Measurements from ENCODE around the gene APH1B.

Gene APH1B

GRCh38 chr15:63250312-63250965, 27.0 kb upstream of the APH1B start:
- no peak for TF ChIP-seq CTCF (IDR thresholded peaks at IDR 0.05; ENCODE audit: control insufficient read depth, extremely low read depth, insufficient read depth)
- H3K4me3 ChIP-seq (ENCODE audit: low read depth, low read length) = no peak overlapping the region
- no peak for DNase-seq (ENCODE audit: low read depth)

GRCh38 chr15:63251701-63252100, 25.7 kb upstream of the APH1B start:
- no peak for DNase-seq (ENCODE audit: low read depth)
- no peak overlapping the region for H3K4me3 ChIP-seq (ENCODE audit: low read depth, low read length)
- TF ChIP-seq CTCF (IDR thresholded peaks at IDR 0.05; ENCODE audit: control insufficient read depth, extremely low read depth, insufficient read depth) = no peak

- TF ChIP-seq CTCF (IDR thresholded peaks at IDR 0.05; ENCODE audit: control insufficient read depth, extremely low read depth, insufficient read depth) = no peak
- DNase-seq (ENCODE audit: low read depth) = no peak
- H3K4me3 ChIP-seq (ENCODE audit: low read depth, low read length) = no peak overlapping the region
Observed at GRCh38 chr15:63252292-63252691, 25.1 kb upstream of the APH1B start.

DNA sequence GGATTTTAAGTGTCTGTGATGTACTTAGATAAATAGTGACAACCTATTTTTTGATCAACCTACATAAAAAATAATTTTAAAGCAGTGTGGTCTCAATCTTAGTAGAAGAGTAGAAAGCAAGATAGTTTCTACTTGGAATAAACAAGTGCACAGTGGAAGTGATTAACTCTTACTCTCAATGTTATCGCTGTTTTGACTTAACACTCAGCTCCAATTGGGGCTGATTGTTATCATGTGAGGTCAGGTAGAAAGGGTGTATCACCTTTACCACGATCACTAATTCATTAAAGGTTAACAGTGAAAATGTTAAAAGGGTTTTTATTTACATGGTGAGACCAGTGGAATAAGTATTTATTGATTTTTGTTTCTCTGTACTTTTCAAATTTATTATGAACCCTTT, 22.4 kb upstream of the APH1B start:
- TF ChIP-seq CTCF (IDR thresholded peaks at IDR 0.05; ENCODE audit: control insufficient read depth, extremely low read depth, insufficient read depth) = no peak
- H3K4me3 ChIP-seq (ENCODE audit: low read depth, low read length) = no peak overlapping the region
- DNase-seq (ENCODE audit: low read depth) = no peak

DNA sequence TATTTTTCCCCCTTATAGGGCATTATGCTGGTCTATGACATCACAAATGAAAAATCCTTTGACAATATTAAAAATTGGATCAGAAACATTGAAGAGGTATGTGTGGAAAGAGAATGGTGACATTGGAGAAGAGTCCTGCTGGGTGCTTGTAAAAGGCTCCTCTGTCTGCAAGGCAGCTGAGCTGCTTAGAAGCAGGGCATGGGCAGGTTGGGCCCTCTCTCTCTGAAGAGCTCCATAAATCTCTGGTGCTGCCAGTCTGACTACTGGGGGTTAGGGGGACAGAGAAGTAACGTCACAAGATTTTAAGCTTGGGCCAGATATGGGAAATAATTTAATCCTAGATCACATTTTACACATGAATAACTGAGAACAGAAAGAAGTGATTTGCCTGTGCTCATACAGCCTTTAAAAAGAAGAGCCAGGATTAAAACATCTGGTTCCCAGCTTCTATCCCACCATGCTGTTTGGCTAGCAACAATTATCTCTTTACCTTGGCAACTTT, 21.9 kb upstream of the APH1B start:
- TF ChIP-seq CTCF (IDR thresholded peaks at IDR 0.05; ENCODE audit: control insufficient read depth, extremely low read depth, insufficient read depth) = no peak
- DNase-seq (ENCODE audit: low read depth) = no peak
- H3K4me3 ChIP-seq (ENCODE audit: low read depth, low read length) = no peak overlapping the region

DNA sequence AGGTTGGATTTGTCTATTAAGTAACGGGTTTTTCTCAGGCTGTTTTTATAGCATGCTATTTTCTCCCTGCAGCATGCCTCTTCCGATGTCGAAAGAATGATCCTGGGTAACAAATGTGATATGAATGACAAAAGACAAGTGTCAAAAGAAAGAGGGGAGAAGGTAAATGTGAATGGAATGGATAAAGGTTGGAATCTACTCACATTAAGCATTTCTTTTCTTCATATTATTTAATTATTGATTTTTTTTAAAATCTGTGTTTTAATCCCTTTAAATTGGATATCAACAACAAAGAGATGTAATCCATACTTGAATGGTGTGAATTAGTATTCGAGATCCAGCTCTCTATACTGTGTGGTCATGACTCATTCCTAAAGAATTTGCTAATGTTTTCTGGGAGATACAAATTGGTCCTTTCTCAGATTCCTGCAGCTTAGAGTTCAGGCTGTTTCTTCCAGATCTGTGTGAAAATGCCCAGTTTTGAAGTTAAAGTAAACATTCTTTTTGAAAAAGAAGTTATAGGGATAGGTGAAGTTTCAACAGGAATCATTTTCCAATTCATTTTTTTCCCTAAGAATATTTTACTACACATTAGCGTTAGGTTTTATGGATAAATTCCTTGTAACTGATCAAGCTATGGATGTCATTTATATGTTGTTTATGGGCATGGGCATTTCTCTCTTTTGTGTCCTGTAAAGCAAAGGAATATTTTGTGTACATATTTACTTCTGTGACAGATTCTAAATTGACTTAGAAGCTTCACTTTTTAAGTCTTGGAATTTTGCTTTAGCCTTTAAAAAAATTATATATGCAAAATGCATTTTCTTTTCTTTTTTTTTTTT, 20.8 kb upstream of the APH1B start:
- no peak for DNase-seq (ENCODE audit: low read depth)
- no peak for TF ChIP-seq CTCF (IDR thresholded peaks at IDR 0.05; ENCODE audit: control insufficient read depth, extremely low read depth, insufficient read depth)
- H3K4me3 ChIP-seq (ENCODE audit: low read depth, low read length) = no peak overlapping the region

All from LNCaP clone FGC (cell line).